NCI-H460 (cell line): ENCODE results near the gene ZNF836. TPM values are rescaled to one million over a fixed set of nuclear protein-coding genes. Genes with fewer than 3 reads are reported as not detected.
"Not testable (repeated sequence)": the region's sequence is repeated elsewhere in the genome, so short reads cannot be mapped to it uniquely, and the experiment has no call there.

Source experiments
- DNase-seq: peaks from one replicate; pipeline ENCODE4 v3.0.0-alpha.2; 2016; ENCODE audit warnings: low read depth; ENCODE audit errors: extremely low read depth
- polyA plus RNA-seq: library from polyadenylated mRNA; depleted of rRNA; stranded (reverse); fragments of >200 nt; gene quantifications from 2 replicates; pipeline ENCODE4 v1.2.3, GENCODE V29; 2014; cell fraction: nucleus; rRNA removed
- total RNA-seq: library from RNA; depleted of rRNA; stranded (reverse); fragments of >200 nt; shearing (Covaris generic); gene quantifications from 2 replicates; pipeline ENCODE4 v1.2.3, GENCODE V29; 2014; rRNA removed

Gene ZNF836
- 2.0 and 3.0 TPM in 2 replicates for total RNA-seq
- 0.63 and 1.0 TPM in 2 replicates for polyA plus RNA-seq

DNA sequence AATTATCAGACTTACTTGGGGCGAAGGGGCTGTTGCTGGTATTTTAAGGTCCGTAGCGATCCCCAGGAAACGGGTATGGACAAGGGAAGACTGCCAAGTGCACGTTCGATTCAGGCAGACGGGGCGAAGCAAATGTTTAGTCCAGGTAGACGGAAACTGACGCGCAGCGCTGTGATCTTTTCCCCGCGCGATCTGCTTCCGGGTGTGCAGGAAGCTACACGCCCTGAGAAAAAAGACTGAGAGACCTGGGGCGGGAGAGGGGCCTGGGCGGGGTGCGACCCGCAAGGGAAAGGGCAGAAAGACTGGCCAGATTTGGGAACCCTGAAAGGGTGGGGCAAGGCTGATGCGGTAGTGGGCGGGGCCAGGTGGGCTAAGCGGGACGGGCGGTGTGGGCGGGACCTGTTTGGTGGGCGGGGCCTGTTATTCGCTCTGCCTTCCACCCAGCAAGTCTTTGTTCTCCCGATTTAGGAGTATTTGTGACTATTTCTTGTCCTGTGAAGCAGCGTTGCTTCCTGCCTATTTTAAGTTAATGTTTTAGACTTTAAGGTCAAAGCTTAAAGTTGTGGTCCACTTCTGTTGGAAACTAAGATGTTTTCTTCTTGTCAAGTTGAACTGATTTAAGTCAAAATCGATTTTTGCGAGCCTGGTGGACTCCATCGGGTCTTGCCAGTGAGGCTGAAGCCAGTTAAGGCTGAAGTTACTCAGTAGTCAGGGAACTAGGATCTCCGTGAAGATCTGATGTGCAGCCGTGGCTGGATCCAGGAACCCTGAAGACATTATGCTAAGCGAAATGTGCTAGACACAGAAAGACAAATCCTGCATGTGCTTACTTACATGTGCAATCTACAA, at the start of gene ZNF836:
Gene ZNF836 (minus strand): TSS at position 301 of the 849 bp plus-strand sequence. CDS start 3,549 bp downstream, outside the sequence.
- peak; percentile 26 for DNase-seq

DNA sequence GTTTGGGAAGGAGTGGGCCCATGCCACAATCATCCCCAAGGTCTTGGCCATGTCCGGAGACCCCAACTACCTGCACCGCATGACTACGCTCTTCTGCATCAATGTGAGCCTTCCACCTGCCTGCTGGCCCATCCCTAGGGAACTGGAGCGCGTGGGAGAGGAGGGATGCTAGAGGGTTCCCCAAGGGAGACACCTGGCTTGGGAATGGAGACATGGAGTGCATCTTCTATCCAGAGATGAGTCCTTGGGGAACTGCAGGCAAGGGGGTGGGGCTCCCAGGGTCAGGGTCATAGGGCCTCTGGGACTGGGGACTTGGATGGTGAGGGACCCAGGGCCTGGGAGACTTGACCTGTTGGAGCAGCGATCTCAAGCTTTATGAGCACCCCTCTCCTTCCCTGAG, 49.6 kb upstream of the ZNF836 start:
- no peak for DNase-seq

DNA sequence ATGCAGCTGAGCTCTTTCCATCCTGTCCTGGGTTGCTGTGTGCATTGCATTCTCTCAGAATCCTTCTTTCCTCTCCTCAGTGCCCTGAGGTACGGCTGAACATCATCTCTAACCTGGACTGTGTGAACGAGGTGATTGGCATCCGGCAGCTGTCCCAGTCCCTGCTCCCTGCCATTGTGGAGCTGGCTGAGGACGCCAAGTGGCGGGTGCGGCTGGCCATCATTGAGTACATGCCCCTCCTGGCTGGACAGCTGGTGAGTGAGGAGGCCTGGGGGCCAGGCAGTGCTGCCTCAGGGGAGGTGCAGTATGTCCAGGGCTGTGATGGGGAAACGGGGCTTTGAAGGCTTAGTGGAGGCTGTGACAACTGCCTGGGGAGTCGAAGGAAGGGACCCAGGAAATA, 48.2 kb upstream of the ZNF836 start:
- DNase-seq = no peak

DNA sequence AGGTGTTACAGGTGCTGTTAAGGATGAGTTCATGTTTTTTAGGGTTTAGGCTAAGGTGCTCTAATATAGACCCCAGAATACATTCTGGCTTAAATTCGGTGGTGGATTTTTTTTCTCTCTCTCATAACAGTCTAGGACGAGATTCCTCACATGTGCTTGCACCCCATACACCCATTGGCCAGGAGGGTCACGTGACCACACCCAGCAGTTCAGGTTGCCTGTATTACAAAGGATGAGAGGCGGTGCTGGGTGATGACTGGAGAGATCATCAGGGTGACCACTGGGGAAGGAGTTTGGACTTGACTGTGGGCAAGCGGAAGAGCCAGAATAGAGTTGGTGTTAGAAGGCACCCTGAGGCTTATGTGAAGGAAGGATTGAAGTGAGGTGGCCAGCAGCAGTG, 46.2 kb upstream of the ZNF836 start:
- no peak for DNase-seq

DNA sequence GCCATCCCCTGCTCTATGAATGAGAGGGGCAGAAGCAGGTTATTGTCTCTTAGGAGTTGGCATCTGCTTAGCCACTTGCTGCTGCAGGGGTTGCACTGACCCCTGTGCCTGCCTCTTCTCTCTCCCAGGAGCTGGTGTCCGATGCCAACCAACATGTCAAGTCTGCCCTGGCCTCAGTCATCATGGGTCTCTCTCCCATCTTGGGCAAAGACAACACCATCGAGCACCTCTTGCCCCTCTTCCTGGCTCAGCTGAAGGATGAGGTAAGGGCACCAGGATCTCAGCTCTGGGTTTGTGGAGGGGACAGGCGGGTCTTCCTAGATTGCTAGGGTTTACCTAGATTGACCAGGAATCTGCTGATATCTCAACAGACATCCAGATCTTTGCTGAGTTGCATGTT, 45.0 kb upstream of the ZNF836 start:
- DNase-seq = no peak

DNA sequence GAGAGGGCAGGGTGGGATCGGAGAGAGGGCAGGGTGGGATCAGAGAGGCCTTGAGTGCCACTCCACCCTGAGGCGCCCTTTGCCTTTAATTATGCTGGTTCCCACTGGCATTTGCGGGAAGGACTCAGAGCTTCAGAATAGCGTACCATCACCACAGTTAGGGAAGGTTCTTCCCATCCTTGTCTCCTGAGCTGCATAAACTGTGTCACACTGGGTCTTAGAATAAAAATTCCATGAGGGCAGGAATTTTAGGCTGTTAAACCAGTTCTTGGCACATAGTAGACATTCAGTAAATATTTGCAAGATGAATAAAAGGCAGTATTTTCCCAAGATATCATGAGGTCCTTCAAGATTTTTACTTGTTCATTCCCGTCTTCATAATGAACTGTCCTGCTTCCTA, 42.8 kb upstream of the ZNF836 start:
- DNase-seq = no peak

DNA sequence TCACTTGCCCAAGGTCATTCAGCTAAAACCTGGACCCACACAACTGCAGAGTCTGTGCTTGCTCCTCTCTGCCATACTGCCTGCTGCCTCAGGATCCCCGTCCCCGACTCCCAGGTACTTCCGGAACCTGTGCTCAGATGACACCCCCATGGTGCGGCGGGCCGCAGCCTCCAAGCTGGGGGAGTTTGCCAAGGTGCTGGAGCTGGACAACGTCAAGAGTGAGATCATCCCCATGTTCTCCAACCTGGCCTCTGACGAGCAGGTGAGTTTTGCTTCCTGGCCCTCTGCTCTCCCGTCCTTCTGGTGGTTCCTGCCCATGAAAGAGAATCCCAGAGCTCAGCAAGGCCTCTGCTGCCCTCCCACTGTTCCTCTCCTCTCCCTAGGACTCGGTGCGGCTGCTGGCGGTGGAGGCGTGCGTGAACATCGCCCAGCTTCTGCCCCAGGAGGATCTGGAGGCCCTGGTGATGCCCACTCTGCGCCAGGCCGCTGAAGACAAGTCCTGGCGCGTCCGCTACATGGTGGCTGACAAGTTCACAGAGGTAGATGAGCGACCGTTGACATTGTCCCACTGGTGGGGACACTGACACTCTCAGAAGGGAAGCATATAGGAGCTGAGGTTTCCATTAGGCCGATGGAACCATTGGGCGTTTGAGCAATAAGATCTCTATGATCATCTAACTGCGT, 41.3 kb upstream of the ZNF836 start:
- DNase-seq = no peak

DNA sequence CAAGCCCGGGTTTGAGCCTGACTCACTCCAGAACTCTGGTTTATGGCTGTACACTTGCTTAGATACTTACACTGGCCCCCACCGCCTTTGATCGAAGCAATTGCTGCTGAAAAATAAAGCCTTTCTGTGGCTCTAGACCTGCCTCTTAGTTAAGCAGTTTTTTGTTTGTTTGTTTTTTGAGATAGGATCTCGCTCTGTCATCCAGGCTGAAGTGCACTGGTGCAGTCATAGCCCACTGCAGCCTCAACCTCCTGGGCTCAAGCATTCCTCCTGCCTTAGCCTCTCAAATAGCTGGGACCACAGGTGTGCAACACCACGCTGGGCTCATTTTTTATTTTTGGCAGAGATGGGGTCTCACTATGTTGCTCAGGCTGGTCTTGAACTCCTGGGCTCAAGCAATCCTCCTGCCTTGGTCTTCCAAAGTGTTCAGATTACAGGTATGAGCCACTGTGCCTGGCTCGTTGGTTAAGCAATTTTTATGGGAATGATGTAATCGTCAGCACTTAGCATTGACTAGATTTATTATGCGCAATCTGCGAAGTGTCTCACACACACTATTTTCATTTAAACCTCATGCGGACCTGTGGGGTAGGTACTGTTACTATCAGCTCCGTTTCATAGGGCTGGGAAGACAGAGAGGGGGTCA, 40.6 kb upstream of the ZNF836 start:
- DNase-seq = no peak

DNA sequence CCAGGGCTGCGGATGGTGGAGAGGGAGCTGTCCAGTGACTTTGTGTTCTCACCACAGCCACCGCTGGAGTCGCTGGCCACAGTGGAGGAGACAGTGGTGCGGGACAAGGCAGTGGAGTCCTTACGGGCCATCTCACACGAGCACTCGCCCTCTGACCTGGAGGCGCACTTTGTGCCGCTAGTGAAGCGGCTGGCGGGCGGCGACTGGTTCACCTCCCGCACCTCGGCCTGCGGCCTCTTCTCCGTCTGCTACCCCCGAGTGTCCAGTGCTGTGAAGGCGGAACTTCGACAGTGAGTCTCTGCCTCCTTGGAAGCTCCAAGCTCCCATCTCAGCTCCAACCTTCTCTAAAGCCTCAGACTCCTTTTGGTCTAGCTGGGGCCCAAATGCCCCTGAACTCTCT, 39.8 kb upstream of the ZNF836 start:
- DNase-seq = no peak

DNA sequence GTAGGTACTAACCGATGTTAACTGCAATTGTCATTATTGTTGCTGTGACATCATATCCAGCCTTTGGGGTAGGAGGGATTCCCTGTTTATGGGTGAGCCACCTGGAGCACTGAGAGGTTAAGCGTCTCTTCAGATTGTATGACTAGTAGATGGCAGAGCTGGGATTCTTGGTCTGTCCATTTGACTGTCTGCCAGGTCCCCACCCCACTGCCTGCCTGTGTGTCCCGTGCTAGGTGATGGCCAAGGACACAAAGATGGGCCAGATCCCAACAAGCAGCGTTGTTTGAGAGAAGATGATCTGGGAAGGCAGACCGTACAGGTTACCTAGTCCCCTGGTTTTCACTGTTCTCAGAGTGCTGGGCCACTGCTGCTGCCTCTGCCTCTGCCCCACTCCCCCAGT, 35.1 kb upstream of the ZNF836 start:
- no peak for DNase-seq

DNA sequence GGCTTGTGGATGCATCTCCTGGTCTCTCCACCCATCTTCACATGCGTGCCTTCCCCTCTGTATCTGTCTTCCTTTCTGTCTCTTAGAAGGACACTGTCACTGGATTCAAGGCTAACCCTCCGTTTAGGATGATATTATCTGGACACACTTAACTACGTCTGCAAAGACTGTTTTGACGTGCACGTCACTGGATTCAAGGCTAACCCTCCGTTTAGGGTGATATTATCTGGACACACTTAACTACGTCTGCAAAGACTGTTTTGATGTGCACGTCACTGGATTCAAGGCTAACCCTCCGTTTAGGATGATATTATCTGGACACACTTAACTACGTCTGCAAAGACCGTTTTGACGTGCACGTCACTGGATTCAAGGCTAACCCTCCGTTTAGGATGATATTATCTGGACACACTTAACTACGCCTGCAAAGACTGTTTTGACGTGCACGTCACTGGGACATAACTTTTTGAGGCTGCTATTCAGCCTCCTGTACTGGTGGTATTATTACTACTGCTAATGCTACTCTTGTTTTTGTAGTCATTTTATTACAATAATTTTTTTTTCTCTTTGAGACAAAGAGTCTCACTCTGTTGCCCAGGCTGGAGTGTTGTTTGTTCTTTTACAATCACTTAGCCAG, 29.5 kb upstream of the ZNF836 start:
- not testable (repeated sequence) for DNase-seq

DNA sequence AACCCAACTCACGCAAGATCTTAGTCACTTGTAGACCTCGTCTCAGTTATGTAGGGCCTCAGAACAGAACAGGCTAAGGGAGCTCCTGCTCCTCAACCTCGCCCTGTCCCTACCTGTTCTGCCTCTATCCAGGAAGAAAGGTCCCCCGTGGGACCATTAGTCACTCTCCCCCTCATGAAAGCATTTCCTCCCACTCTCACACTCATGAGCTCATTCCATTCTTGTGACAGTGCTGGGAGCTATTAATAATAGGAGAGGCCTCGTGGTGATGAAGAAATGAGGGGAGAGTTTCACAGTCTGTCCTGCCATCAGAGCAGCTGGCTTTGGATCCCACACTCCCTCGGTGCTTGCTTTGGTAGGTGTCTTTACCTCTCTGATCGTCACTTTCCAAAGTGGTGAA, 28.6 kb upstream of the ZNF836 start:
- DNase-seq = no peak

DNA sequence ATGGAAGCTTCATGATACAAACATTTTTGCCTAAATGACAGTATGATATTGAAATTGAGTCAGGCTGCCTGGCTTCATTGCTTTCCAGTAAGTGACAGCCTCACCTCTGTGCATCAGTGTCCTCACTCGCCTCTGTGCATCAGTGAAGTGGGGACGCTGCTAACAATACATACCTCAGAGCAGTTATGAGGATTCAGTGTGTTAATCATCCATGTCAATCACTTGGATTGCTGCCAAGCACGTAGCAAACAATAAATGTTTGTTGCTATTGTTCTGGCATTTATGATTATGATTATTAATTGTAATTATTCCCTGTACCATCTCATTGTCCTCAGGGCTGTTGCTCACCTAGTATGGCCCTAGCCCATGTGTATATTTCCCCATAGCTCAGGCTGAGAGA, 27.3 kb upstream of the ZNF836 start:
- no peak for DNase-seq

DNA sequence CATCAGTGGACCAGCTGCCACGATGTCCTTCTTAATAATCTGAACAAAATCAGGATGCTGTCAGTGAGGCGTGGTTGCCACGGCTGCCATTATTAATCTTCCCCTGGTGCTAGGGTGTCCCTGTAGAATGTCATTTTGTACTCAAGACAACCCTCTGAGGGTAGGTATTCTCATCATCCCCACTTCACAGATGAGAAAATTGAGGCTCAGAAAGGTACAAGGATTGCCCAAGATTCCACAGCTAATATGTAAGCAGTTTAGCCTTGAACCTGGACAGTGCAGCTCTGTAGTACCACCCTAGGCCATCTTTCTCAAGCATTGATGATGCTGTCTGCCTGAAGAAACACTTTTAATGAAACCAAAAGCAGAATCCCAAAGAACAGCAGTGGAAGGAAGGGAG, 26.5 kb upstream of the ZNF836 start:
- no peak for DNase-seq

DNA sequence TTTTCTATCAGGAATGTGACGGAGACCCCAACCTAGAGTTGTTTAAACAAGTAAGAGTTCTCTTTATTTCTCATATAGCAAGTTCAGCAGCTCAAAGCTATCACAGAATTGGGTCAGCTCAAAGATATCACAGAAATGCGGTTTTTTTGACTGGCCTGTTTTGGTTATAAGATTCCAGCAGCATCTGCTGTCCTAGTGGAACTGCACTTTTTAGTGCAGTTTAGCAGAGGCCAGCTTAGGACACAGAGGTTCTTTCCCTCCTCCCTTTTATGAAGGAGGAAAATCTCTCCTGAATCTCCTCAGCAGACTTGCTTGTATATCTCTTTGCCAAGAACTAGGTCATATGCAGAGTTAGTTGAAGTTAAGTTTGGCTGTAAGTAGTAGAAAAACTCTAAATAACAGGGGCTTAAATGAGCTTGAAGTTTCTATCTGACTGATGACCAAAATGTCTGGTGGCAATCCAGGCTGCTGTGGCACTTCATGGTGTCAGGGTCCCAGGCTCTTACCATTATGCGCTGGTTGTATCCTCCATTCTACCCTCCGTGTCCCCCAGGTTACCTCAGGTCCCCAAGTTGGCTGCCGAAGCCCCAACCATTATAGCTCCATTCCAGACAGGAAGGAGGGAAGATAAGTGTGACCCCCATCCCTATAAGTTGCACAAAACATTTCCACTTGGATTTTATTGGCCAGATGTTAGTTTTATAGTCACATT, 25.0 kb upstream of the ZNF836 start:
- no peak for DNase-seq

DNA sequence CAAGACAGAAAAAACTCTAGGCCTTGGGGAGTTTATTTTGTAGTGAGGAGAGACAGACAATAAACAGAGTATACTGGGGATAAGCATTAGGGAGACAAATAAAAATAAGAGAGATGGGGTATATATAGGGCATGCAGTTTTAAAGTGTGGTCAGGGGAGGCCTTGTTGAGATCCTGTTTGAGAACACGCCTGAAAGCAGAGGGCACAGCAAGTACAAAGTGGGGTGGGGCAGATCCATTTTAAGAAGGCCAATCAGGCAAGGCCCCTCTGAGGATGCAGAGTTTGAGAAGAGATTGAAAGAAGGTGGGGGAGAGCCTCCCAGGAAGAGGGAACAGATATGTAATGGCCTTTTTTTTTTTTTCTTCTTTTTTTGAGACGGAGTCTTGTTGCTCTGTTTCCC, 20.5 kb upstream of the ZNF836 start:
- DNase-seq = no peak

DNA sequence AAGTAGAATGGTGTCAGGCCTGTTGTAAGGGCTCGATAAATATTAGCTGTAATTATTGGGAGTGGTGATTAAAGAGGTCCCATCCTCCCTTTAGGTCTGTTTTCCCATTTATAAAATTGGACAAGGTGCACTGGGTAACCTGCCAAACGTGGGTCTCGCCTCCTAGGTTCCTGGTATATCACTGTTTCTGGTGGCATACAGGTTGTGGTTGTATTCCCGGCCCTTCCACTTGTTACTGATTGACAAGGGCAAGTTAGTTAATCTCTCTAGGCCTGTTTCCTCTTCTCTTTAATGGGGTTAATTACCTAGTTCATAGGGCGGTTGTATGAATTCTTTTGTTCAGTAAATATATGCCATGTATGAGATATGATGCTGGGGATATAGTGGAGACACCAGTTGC, 20.0 kb upstream of the ZNF836 start:
- DNase-seq = no peak

DNA sequence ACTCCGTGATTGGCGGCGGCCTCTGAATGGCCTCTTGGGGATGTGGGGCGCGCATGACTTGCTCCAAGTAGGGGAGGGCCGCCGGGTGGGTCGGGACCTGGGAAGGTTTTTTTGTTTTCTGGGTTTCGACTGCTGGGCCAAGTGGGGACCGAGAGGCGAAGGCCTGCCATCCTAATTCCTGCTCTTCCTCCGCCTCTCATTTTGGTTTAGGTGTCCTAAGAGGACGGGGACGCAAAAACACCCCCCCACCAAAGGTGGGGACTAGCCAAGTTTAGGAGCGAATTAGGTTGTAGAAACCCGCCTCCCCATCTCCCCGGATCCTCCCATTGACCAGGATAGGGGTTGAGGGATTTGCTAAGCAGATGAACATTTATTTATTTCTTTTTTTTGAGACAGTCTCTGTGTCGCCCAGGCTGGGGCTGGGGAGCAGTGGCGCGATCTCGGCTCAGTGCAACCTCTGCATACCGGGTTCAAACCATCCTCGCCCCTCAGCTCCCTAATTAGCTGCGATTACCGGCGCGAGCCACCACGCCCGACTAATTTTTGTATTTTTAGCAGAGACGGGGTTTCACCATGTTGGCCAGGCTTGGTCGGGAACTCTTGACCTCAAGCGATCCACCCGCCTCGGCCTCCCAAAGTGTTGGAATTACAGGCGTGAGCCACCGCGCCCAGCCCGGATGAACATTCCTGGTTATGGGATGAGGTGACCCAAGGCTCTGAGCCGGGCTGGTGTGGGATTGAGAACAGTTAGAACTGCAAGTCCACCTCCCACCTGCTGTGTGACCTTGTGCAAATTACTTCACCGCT, 19.3 kb upstream of the ZNF836 start:
- no peak for DNase-seq

DNA sequence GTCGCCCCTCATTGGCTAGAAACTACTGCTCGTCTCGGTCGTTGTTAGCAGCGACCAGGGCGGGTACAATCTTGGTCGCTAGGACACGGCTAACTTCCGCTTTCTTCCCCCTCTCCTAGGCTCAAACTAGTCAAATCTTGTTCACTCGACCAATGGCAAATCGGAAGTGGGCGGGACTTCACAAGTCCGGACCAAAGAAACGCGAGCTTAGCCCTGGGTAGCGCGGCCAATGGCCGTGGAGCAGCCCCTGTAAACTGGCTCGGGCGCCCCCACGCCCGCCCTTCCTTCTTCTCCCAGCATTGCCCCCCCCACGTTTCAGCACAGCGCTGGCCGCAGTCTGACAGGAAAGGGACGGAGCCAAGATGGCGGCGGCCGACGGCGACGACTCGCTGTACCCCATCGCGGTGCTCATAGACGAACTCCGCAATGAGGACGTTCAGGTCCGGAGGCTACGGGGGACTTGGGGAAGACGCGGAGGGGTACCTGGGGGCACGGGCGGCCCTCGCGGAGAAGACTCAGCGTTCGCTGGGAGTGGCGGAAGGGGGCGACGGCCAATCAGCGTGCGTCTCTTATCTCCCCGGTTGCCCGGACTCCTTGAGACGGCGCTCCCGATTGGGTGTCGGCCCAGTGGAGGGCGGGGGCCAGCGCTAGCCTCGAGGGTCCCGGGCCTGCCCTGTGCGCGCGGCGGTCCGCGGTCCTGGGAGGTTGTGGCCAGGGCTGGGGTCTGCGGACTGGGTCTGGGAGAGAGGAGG, 18.5 kb upstream of the ZNF836 start, which contains the start of gene PPP2R1A:
Gene PPP2R1A (plus strand): TSS at position 318 of the 752 bp plus-strand sequence. CDS start 45 bp downstream, at position 363.
- DNase-seq = peak; percentile 100
